Gastrocnemius medialis (tissue), 4 donors: Measurements from ENCODE around the gene SUGT1.

Experiments
- CTCF ChIP-seq, 5 experiments: fragments of 450-650 bp in 3 of 5; fragments of 200-600 bp in 2 of 5; sonication (generic) in 2 of 5; IDR thresholded peaks in 4 of 5; conservative IDR thresholded peaks in 1 of 5; 1 replicate in 4 of 5; 2 replicates in 1 of 5; pipeline ENCODE4 v1.5.1; 2016 to 2019; ENCODE audit warnings: antibody characterized with exemption in 5 of 5, mild to moderate bottlenecking in 3 of 5, moderate library complexity in 3 of 5
- POLR2A ChIP-seq, 2 donors: fragments of 450-650 bp; IDR thresholded peaks; one replicate each; pipeline ENCODE4 v1.6.1; 2017; ENCODE audit warnings: antibody characterized with exemption in 2 of 2, mild to moderate bottlenecking in 2 of 2, moderate library complexity in 2 of 2

- TF ChIP-seq CTCF (IDR thresholded peaks at IDR 0.05 in 4 of 5, conservative IDR thresholded peaks at IDR 0.05 in 1 of 5) (no peak), POLR2A (IDR thresholded peaks at IDR 0.05) (no peak)
These were observed 96.8 kb downstream of the SUGT1 start for GRCh38 chr13:52749419-52749818.
